Measurements from ENCODE around the gene FAT2.

- TF ChIP-seq CTCF (IDR thresholded peaks at IDR 0.05; ENCODE audit: low read depth, low read length) (no peak), POLR2A (IDR thresholded peaks at IDR 0.05; ENCODE audit: extremely low read depth, insufficient read length) (no peak)
Measured at GRCh38 chr5:151602806-151603205, 11.7 kb upstream of the FAT2 start.
